SK-N-SH (cell line): Measurements from ENCODE around the gene GORASP1.

ENCODE experiments used
- FOXM1 ChIP-seq: IDR thresholded peaks from 2 replicates; pipeline ENCODE4 v1.4.0; 2012; ENCODE audit warnings: low read depth, mild to moderate bottlenecking
- GABPA ChIP-seq: IDR thresholded peaks from 2 replicates; pipeline ENCODE4 v1.4.0; 2012; ENCODE audit warnings: low read depth, mild to moderate bottlenecking
- NRF1 ChIP-seq: IDR thresholded peaks from 2 replicates; pipeline ENCODE4 v1.6.1; 2012; ENCODE audit warnings: low read depth, mild to moderate bottlenecking, low read length
- RFX5 ChIP-seq: IDR thresholded peaks from 2 replicates; pipeline ENCODE4 v1.6.1; 2012; ENCODE audit warnings: mild to moderate bottlenecking, improper control_type of control experiment, low read length
- TF ChIP-seq, protein P1 (sequence below): fragments of 200-600 bp; sonication (generic); IDR thresholded peaks from 2 replicates; pipeline ENCODE4 v1.6.1; 2017; ENCODE audit warnings: antibody characterized with exemption, mild to moderate bottlenecking, moderate library complexity
- TF ChIP-seq, protein P2 (sequence below): IDR thresholded peaks from 2 replicates; pipeline ENCODE4 v1.4.0; 2012; ENCODE audit warnings: low read depth
- TF ChIP-seq, protein P3 (sequence below): IDR thresholded peaks from 2 replicates; pipeline ENCODE4 v1.4.0; 2012; ENCODE audit warnings: low read depth, borderline replicate concordance

DNA sequence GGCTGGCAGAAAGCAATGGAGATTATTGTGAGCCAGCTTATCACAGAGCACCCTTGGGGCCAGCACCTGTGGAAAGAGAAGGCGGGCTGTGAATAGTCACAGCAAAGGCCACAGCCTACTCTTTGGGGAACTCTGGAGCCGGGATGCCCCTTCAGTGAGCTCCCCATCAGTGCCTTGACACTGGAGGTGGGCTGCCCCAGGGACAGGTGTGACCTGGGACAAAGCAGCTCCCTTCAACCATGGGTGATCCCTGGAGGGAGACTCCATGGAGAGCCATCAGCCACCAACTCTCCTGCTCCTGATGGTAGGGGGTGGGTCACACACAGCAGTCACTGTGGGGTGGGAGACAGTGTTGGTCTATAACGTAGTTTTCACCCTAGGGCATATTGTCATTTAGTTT is 5.9 kb upstream of the GORASP1 start:
- TF ChIP-seq NRF1 = no peak
- no peak for TF ChIP-seq GABPA
- TF ChIP-seq, protein P1, sequence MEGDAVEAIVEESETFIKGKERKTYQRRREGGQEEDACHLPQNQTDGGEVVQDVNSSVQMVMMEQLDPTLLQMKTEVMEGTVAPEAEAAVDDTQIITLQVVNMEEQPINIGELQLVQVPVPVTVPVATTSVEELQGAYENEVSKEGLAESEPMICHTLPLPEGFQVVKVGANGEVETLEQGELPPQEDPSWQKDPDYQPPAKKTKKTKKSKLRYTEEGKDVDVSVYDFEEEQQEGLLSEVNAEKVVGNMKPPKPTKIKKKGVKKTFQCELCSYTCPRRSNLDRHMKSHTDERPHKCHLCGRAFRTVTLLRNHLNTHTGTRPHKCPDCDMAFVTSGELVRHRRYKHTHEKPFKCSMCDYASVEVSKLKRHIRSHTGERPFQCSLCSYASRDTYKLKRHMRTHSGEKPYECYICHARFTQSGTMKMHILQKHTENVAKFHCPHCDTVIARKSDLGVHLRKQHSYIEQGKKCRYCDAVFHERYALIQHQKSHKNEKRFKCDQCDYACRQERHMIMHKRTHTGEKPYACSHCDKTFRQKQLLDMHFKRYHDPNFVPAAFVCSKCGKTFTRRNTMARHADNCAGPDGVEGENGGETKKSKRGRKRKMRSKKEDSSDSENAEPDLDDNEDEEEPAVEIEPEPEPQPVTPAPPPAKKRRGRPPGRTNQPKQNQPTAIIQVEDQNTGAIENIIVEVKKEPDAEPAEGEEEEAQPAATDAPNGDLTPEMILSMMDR = no peak
- no peak for TF ChIP-seq FOXM1
- TF ChIP-seq, protein P2, sequence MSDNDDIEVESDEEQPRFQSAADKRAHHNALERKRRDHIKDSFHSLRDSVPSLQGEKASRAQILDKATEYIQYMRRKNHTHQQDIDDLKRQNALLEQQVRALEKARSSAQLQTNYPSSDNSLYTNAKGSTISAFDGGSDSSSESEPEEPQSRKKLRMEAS = no peak
- TF ChIP-seq, protein P3, sequence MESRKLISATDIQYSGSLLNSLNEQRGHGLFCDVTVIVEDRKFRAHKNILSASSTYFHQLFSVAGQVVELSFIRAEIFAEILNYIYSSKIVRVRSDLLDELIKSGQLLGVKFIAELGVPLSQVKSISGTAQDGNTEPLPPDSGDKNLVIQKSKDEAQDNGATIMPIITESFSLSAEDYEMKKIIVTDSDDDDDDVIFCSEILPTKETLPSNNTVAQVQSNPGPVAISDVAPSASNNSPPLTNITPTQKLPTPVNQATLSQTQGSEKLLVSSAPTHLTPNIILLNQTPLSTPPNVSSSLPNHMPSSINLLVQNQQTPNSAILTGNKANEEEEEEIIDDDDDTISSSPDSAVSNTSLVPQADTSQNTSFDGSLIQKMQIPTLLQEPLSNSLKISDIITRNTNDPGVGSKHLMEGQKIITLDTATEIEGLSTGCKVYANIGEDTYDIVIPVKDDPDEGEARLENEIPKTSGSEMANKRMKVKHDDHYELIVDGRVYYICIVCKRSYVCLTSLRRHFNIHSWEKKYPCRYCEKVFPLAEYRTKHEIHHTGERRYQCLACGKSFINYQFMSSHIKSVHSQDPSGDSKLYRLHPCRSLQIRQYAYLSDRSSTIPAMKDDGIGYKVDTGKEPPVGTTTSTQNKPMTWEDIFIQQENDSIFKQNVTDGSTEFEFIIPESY = no peak
- no peak for TF ChIP-seq RFX5
